SK-MEL-5 (cell line): ENCODE data around the gene ARIH1. TPM values are rescaled to one million over a fixed set of nuclear protein-coding genes. Genes with fewer than 3 reads are reported as not detected.

Source experiments
- DNase-seq: peaks from one replicate; pipeline ENCODE4 v3.0.0-alpha.2; 2016; ENCODE audit warnings: low read depth, low spot score
- in situ Hi-C: cut with HindIII; loops from 2 replicates; pipeline ENCODE4 v1.10.0; 2016; ENCODE audit warnings: low sequenced_read_pairs, high pct_unique_total_duplicates, low pct_unique_long_range_greater_than_20kb
- total RNA-seq: library from RNA; depleted of rRNA; stranded (reverse); fragments of >200 nt; shearing (Covaris generic); gene quantifications from 2 replicates; pipeline ENCODE4 v1.2.3, GENCODE V29; 2014

Gene ARIH1
- total RNA-seq, 1 experiment from 2014 or later, result 57.4 TPM

GRCh38 chr15:72515591-72516389 is 41.7 kb downstream of the ARIH1 start:
- in situ Hi-C loops, result no loop called here
- no peak for DNase-seq

GRCh38 chr15:72516777-72517176 is 42.6 kb downstream of the ARIH1 start:
- in situ Hi-C loops, result no loop called here
- no peak for DNase-seq

GRCh38 chr15:72521682-72522081 is 47.6 kb downstream of the ARIH1 start:
- in situ Hi-C loops, result no loop called here
- DNase-seq, result peak; percentile 12

GRCh38 chr15:72532991-72533601 is 59.0 kb downstream of the ARIH1 start:
- in situ Hi-C loops, result no loop called here
- peak; percentile 26 for DNase-seq

- in situ Hi-C loops, result no loop called here
- DNase-seq, result no peak
Observed at GRCh38 chr15:72534523-72534922, 60.4 kb downstream of the ARIH1 start.

- in situ Hi-C loops, result no loop called here
Observed at GRCh38 chr15:72535911-72536310, 61.8 kb downstream of the ARIH1 start.

GRCh38 chr15:72536506-72536905 is 62.4 kb downstream of the ARIH1 start:
- no peak for DNase-seq
- in situ Hi-C loops, result no loop called here

More at GRCh38 chr15:72535911-72536310, 61.8 kb downstream of the ARIH1 start:
- DNase-seq, result no peak

- no peak for DNase-seq
- in situ Hi-C loops, result no loop called here
Observed at GRCh38 chr15:72538931-72539330, 64.8 kb downstream of the ARIH1 start.

GRCh38 chr15:72540606-72541237 is 66.6 kb downstream of the ARIH1 start:
- in situ Hi-C loops, result no loop called here

GRCh38 chr15:72541674-72542073 is 67.5 kb downstream of the ARIH1 start:
- in situ Hi-C loops, result no loop called here
- no peak for DNase-seq

More at GRCh38 chr15:72540606-72541237, 66.6 kb downstream of the ARIH1 start:
- DNase-seq, result no peak

GRCh38 chr15:72545156-72545555 is 71.0 kb downstream of the ARIH1 start:
- DNase-seq, result no peak
- in situ Hi-C loops, result no loop called here

- in situ Hi-C loops, result no loop called here
- DNase-seq, result no peak
Observed at GRCh38 chr15:72554471-72555425, 80.6 kb downstream of the ARIH1 start.

- in situ Hi-C loops, result no loop called here
- no peak for DNase-seq
Observed at GRCh38 chr15:72559781-72560180, 85.7 kb downstream of the ARIH1 start.

- in situ Hi-C loops, result no loop called here
- no peak for DNase-seq
Observed at GRCh38 chr15:72560458-72560857, 86.3 kb downstream of the ARIH1 start.

GRCh38 chr15:72562386-72562785 is 88.3 kb downstream of the ARIH1 start:
- in situ Hi-C loops, result no loop called here
- DNase-seq, result no peak

- DNase-seq, result no peak
- in situ Hi-C loops, result no loop called here
Observed at GRCh38 chr15:72562878-72563277, 88.7 kb downstream of the ARIH1 start.

GRCh38 chr15:72564091-72564490 is 90.0 kb downstream of the ARIH1 start:
- in situ Hi-C loops, result no loop called here
- DNase-seq, result no peak

GRCh38 chr15:72566973-72567372 is 92.8 kb downstream of the ARIH1 start:
- in situ Hi-C loops, result no loop called here
- DNase-seq, result no peak
